Neuron (in vitro differentiated cells): Measurements from ENCODE around the gene PPP3CA.

Experiments used
- H2AFZ ChIP-seq: one replicate; pipeline ENCODE4 v1.6.1; 2013; ENCODE audit warnings: low read depth, mild to moderate bottlenecking, inconsistent platforms, low read length, moderate library complexity
- H3K27me3 ChIP-seq: one replicate; pipeline ENCODE4 v1.6.1; 2013; ENCODE audit warnings: low read length; ENCODE audit not compliant: insufficient read depth
- H3K36me3 ChIP-seq: one replicate; pipeline ENCODE4 v1.6.1; 2013; ENCODE audit warnings: low read length; ENCODE audit not compliant: insufficient read depth
- H3K4me1 ChIP-seq: one replicate; pipeline ENCODE4 v1.6.1; 2013; ENCODE audit warnings: low read length; ENCODE audit not compliant: insufficient read depth
- H3K4me3 ChIP-seq: 2 replicates; pipeline ENCODE4 v1.5.1; 2013; ENCODE audit warnings: mild to moderate bottlenecking, low read length, moderate library complexity
- H3K9me3 ChIP-seq: one replicate; pipeline ENCODE4 v1.6.1; 2013; ENCODE audit warnings: low read length

PPP3CA gene

GRCh38 chr4:101200561-101200960 lies 146.8 kb downstream of the PPP3CA start:
- H2AFZ ChIP-seq = no peak overlapping the region
- no peak overlapping the region for H3K4me3 ChIP-seq
- no peaks in the 10 kb centered on the region for H3K36me3 ChIP-seq
- no peaks in the 10 kb centered on the region for H3K4me1 ChIP-seq
- no peaks in the 10 kb centered on the region for H3K9me3 ChIP-seq
- H3K27me3 ChIP-seq = no peaks in the 10 kb centered on the region

GRCh38 chr4:101199507-101200285 lies 147.6 kb downstream of the PPP3CA start:
- no peak overlapping the region for H2AFZ ChIP-seq
- H3K9me3 ChIP-seq = no peaks in the 10 kb centered on the region
- no peaks in the 10 kb centered on the region for H3K27me3 ChIP-seq
- H3K4me3 ChIP-seq = no peak overlapping the region
- H3K4me1 ChIP-seq = no peaks in the 10 kb centered on the region
- H3K36me3 ChIP-seq = no peaks in the 10 kb centered on the region

GRCh38 chr4:101198682-101199339 lies 148.5 kb downstream of the PPP3CA start:
- Histone ChIP-seq H3K4me1 (no peaks in the 10 kb centered on the region), H3K36me3 (no peaks in the 10 kb centered on the region), H3K4me3 (no peak overlapping the region), H2AFZ (no peak overlapping the region), H3K27me3 (no peaks in the 10 kb centered on the region), H3K9me3 (no peaks in the 10 kb centered on the region)

GRCh38 chr4:101197350-101197749 lies 150.0 kb downstream of the PPP3CA start:
- Histone ChIP-seq H3K36me3 (no peaks in the 10 kb centered on the region), H3K9me3 (no peaks in the 10 kb centered on the region), H3K4me3 (no peak overlapping the region), H2AFZ (no peak overlapping the region), H3K4me1 (peaks cover 2% of the 10 kb centered on the region), H3K27me3 (no peaks in the 10 kb centered on the region)

GRCh38 chr4:101192244-101192643 lies 155.1 kb downstream of the PPP3CA start:
- H2AFZ ChIP-seq = no peak overlapping the region
- H3K36me3 ChIP-seq = no peaks in the 10 kb centered on the region
- H3K9me3 ChIP-seq = no peaks in the 10 kb centered on the region
- no peaks in the 10 kb centered on the region for H3K27me3 ChIP-seq
- peaks cover 23% of the 10 kb centered on the region for H3K4me1 ChIP-seq
- no peak overlapping the region for H3K4me3 ChIP-seq

- Histone ChIP-seq H3K4me3 (no peak overlapping the region), H3K36me3 (no peaks in the 10 kb centered on the region)
Observed at GRCh38 chr4:101191302-101192098, 155.8 kb downstream of the PPP3CA start.

GRCh38 chr4:101190751-101191150 lies 156.6 kb downstream of the PPP3CA start:
- H3K4me3 ChIP-seq = no peak overlapping the region
- H2AFZ ChIP-seq = no peak overlapping the region
- no peaks in the 10 kb centered on the region for H3K36me3 ChIP-seq
- no peaks in the 10 kb centered on the region for H3K9me3 ChIP-seq
- H3K4me1 ChIP-seq = peaks cover 31% of the 10 kb centered on the region
- H3K27me3 ChIP-seq = no peaks in the 10 kb centered on the region

More at GRCh38 chr4:101191302-101192098, 155.8 kb downstream of the PPP3CA start:
- Histone ChIP-seq H3K9me3 (no peaks in the 10 kb centered on the region), H2AFZ (no peak overlapping the region), H3K27me3 (no peaks in the 10 kb centered on the region), H3K4me1 (peaks cover 30% of the 10 kb centered on the region)

GRCh38 chr4:101188906-101189305 lies 158.4 kb downstream of the PPP3CA start:
- Histone ChIP-seq H3K27me3 (no peaks in the 10 kb centered on the region), H2AFZ (no peak overlapping the region), H3K9me3 (no peaks in the 10 kb centered on the region), H3K4me1 (peaks cover 31% of the 10 kb centered on the region), H3K36me3 (no peaks in the 10 kb centered on the region), H3K4me3 (no peak overlapping the region)

- H2AFZ ChIP-seq = no peak overlapping the region
- peaks cover 31% of the 10 kb centered on the region for H3K4me1 ChIP-seq
- no peaks in the 10 kb centered on the region for H3K27me3 ChIP-seq
- peaks cover 3% of the 10 kb centered on the region for H3K9me3 ChIP-seq
- H3K36me3 ChIP-seq = no peaks in the 10 kb centered on the region
- H3K4me3 ChIP-seq = no peak overlapping the region
Observed at GRCh38 chr4:101187841-101188240, 159.5 kb downstream of the PPP3CA start.

- H2AFZ ChIP-seq = no peak overlapping the region
- H3K9me3 ChIP-seq = peaks cover 3% of the 10 kb centered on the region
Observed at GRCh38 chr4:101186567-101187184, 160.7 kb downstream of the PPP3CA start.

GRCh38 chr4:101184668-101185067 lies 162.7 kb downstream of the PPP3CA start:
- Histone ChIP-seq H3K4me1 (peaks cover 8% of the 10 kb centered on the region), H3K36me3 (no peaks in the 10 kb centered on the region), H2AFZ (no peak overlapping the region), H3K27me3 (no peaks in the 10 kb centered on the region), H3K9me3 (peaks cover 3% of the 10 kb centered on the region), H3K4me3 (no peak overlapping the region)

More at GRCh38 chr4:101186567-101187184, 160.7 kb downstream of the PPP3CA start:
- H3K4me1 ChIP-seq = peaks cover 23% of the 10 kb centered on the region
- H3K27me3 ChIP-seq = no peaks in the 10 kb centered on the region
- H3K4me3 ChIP-seq = no peak overlapping the region
- H3K36me3 ChIP-seq = no peaks in the 10 kb centered on the region

- Histone ChIP-seq H3K9me3 (peaks cover 3% of the 10 kb centered on the region), H3K4me3 (no peak overlapping the region), H3K27me3 (no peaks in the 10 kb centered on the region), H3K36me3 (no peaks in the 10 kb centered on the region), H2AFZ (no peak overlapping the region), H3K4me1 (peaks cover 8% of the 10 kb centered on the region)
Observed at GRCh38 chr4:101183666-101184373, 163.5 kb downstream of the PPP3CA start.
